Spleen (tissue), 11 donors: ENCODE data around the gene PDPR. TPM values are rescaled to one million over a fixed set of nuclear protein-coding genes. Genes with fewer than 3 reads are reported as not detected.

Source experiments
- DNase-seq: peaks from one replicate; pipeline ENCODE4 v3.0.0-alpha.2; 2020
- H3K27ac ChIP-seq, 8 donors: fragments of 200-600 bp; sonication (generic) in 7 of 8; 1 replicate in 4 of 8; 2 replicates in 4 of 8; pipeline versions ENCODE4 v1.5.0 to v1.8.0; 2016 to 2021; ENCODE audit warnings: inconsistent platforms in 4 of 8, mild to moderate bottlenecking in 4 of 8, moderate library complexity in 1 of 8
- H3K27me3 ChIP-seq, 7 donors: fragments of 200-600 bp; sonication (generic) in 6 of 7; replicated peaks in 1 of 7; 1 replicate in 4 of 7; 2 replicates in 3 of 7; pipeline versions ENCODE4 v1.5.0 to v1.8.0; 2016 to 2021; ENCODE audit warnings: inconsistent platforms in 3 of 7, mild to moderate bottlenecking in 1 of 7
- H3K36me3 ChIP-seq, 6 donors: fragments of 200-600 bp; sonication (generic) in 5 of 6; 1 replicate in 4 of 6; 2 replicates in 2 of 6; pipeline versions ENCODE4 v1.5.0 to v1.8.0; 2016 to 2021; ENCODE audit warnings: inconsistent platforms in 2 of 6
- H3K4me1 ChIP-seq, 6 donors: fragments of 200-600 bp; sonication (generic) in 5 of 6; 1 replicate in 3 of 6; 2 replicates in 3 of 6; pipeline versions ENCODE4 v1.5.0 to v1.8.0; 2016 to 2021; ENCODE audit warnings: inconsistent platforms in 3 of 6
- H3K4me3 ChIP-seq, 8 donors: fragments of 200-600 bp; sonication (generic) in 7 of 8; 1 replicate in 4 of 8; 2 replicates in 4 of 8; pipeline versions ENCODE4 v1.5.0 to v1.8.0; 2016 to 2021; ENCODE audit warnings: inconsistent platforms in 4 of 8, mild to moderate bottlenecking in 4 of 8, moderate library complexity in 2 of 8
- H3K9me3 ChIP-seq, 8 donors: fragments of 200-600 bp; sonication (generic) in 7 of 8; 1 replicate in 4 of 8; 2 replicates in 4 of 8; pipeline versions ENCODE4 v1.5.0 to v1.8.0; 2016 to 2021; ENCODE audit warnings: inconsistent platforms in 4 of 8
- POLR2A ChIP-seq, 3 donors: fragments of 450-650 bp; IDR thresholded peaks; one replicate each; pipeline ENCODE4 v1.5.1; 2017; ENCODE audit warnings: antibody characterized with exemption in 3 of 3, mild to moderate bottlenecking in 1 of 3
- POLR2AphosphoS5 ChIP-seq, 3 donors: sonication (generic); formaldehyde crosslinking; IDR thresholded peaks; one replicate each; pipeline ENCODE4 v1.5.1; 2017; ENCODE audit warnings: antibody characterized with exemption in 3 of 3
- WGBS, 5 donors: extraction: QIAGEN DNeasy Blood & Tissue Kit in 3 of 5; methylation state at CpG; one replicate each; pipeline versions ENCODE4 v1.1.5 to v1.1.7; 2013 to 2018; 5-methylcytosine and 5-hydroxymethylcytosine counted together
- intact Hi-C: fragments of 100-400 bp; cut with DNase I; formaldehyde crosslinking; loops from one replicate; pipeline ENCODE4 v1.15.0; 2023; ENCODE audit warnings: low total_unique reads
- polyA plus RNA-seq, 3 donors: library from polyadenylated mRNA; stranded (reverse); fragments of 200-250 nt; gene quantifications; one replicate each; pipeline ENCODE4 v1.2.1, GENCODE V29; 2013
- total RNA-seq, 7 donors: library from RNA; depleted of rRNA in 3 of 7; stranded (reverse); fragments of >200 nt in 3 of 7; fragmentation: NEBNext Ultra II Directional in 4 of 7; extraction: Animal tissue kit (Norgen Biotek cat#: 25700) in 4 of 7; gene quantifications; one replicate each; pipeline versions ENCODE4 v1.1.0 to v1.2.1, GENCODE V29; 2016 to 2021
- TF ChIP-seq, protein P1 (sequence below), 11 experiments: fragments of 200-600 bp in 7 of 11; fragments of 450-650 bp in 4 of 11; sonication (generic) in 4 of 11; IDR thresholded peaks in 8 of 11; conservative IDR thresholded peaks in 3 of 11; 1 replicate in 7 of 11; 2 replicates in 4 of 11; pipeline versions ENCODE4 v1.4.0 to v1.8.0; 2016 to 2021; ENCODE audit warnings: antibody characterized with exemption in 11 of 11, inconsistent platforms in 4 of 11, mild to moderate bottlenecking in 1 of 11
- donor health status: healthy with polysubstance abuse.
- donor health status: DM: no; HTN: no; CAD: no; lungs with moderate emphysema.
- donor health status: DM: no; HTN: no; CAD: no.
- donor health status: Bipolar disorder and iron deficiency.
- donor health status: healthy.
- donor health status: DM: no; HTN: no; CAD: no.
- donor health status: DM: yes; HTN: yes; CAD: no.

PDPR gene
- total and polyA plus RNA-seq, 10 donors = 4.6 to 48.4 (median 28.9) TPM

DNA sequence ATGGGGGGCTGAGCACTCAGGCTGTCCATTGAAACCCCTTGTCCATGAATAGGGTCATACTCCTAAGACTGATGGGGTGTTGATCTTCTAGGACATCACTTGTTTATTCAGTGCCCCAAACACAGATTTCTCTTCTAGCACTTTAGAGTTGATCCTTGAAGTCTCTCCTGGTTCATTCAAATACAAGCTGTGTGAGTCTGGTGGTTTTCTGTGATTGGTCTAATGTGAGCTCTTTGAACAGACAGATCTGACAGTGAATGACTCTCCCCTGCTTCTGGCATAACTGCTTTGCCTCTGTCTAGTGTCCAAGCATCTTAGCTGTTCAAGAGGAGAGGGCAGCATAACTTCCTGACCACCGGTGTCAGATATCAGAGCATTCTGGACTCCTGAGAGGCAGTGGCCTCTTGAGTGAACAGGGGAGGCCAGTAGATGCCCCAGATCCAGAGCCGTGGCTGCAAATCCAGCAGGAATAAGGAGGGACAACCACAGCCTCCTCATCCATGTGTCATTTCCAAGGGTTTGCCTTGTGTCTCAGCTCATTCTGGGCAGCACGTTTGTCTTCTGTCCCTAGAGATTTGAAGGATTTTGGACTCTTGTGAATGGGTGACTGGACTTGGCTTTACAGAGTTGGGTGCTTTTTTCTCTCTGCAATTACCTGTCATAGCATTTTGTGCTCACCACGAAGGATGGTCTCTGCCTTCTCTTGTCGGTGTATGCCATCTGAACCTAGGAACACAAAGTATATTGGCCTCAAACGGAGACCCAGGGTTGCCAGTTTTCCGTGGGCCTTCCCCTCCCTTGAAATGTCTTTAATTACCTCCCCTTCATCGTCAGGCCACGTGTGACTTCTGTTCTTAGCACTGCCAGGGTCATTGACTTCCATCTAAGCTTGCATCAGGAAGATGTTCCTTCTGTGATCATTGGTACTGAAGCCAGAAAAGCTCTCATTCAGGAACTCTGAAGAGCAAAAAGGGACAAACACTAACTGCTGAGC lies 45.5 kb downstream of the PDPR start:
- TF ChIP-seq, protein P1, sequence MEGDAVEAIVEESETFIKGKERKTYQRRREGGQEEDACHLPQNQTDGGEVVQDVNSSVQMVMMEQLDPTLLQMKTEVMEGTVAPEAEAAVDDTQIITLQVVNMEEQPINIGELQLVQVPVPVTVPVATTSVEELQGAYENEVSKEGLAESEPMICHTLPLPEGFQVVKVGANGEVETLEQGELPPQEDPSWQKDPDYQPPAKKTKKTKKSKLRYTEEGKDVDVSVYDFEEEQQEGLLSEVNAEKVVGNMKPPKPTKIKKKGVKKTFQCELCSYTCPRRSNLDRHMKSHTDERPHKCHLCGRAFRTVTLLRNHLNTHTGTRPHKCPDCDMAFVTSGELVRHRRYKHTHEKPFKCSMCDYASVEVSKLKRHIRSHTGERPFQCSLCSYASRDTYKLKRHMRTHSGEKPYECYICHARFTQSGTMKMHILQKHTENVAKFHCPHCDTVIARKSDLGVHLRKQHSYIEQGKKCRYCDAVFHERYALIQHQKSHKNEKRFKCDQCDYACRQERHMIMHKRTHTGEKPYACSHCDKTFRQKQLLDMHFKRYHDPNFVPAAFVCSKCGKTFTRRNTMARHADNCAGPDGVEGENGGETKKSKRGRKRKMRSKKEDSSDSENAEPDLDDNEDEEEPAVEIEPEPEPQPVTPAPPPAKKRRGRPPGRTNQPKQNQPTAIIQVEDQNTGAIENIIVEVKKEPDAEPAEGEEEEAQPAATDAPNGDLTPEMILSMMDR (IDR thresholded peaks at IDR 0.05 in 8 of 11, conservative IDR thresholded peaks at IDR 0.05 in 3 of 11) = no peak
- TF ChIP-seq POLR2A (IDR thresholded peaks at IDR 0.05) (no peak), POLR2AphosphoS5 (IDR thresholded peaks at IDR 0.05) (no peak)
- Histone ChIP-seq H3K27ac (no peak overlapping the region), H3K9me3 (no peaks in the 10 kb centered on the region), H3K4me3 (no peak overlapping the region), H3K36me3 (peaks cover 29 to 84% (median 83%) of the 10 kb centered on the region in 6 donors), H3K27me3 (no peaks in the 10 kb centered on the region), H3K4me1 (no peaks in the 10 kb centered on the region)
- 72 to 84% (median 81%) methylated on average over 9 of the region's 9 CpGs for WGBS, 5 donors
- peak; percentile 44 for DNase-seq
- intact Hi-C loops = no loop called here

DNA sequence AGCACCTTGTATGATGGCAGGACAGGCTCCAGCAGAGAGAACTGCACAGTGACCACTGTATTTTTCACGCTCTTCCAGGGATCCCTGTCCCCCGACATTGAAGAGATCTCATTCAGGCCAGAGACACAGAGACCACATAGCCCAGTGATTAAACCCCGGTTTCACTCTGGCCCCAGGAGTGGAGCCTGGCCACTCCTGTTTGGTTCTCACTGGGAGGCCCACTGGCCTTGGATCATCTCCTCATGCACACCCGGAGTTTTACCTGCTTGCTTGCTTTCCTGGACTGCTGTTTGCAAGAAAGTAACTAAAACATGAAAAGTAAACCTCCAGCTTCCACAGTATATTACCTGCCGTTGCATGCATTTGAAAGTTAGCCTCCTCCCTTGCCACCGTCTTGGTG lies 46.3 kb downstream of the PDPR start:
- 83 to 94% (median 94%) methylated on average over 6 of the region's 6 CpGs for WGBS, 5 donors
- no peaks in the 10 kb centered on the region for H3K27me3 ChIP-seq
- H3K9me3 ChIP-seq = no peaks in the 10 kb centered on the region
- DNase-seq = peak; percentile 41
- no peak overlapping the region for H3K4me3 ChIP-seq
- peaks cover 29 to 77% (median 76%) of the 10 kb centered on the region in 6 donors for H3K36me3 ChIP-seq
- TF ChIP-seq POLR2A (IDR thresholded peaks at IDR 0.05) (no peak), POLR2AphosphoS5 (IDR thresholded peaks at IDR 0.05) (no peak)
- TF ChIP-seq, protein P1 (IDR thresholded peaks at IDR 0.05 in 8 of 11, conservative IDR thresholded peaks at IDR 0.05 in 3 of 11) = no peak
- peaks cover 0 to 6% (median 1%) of the 10 kb centered on the region in 6 donors for H3K4me1 ChIP-seq
- H3K27ac ChIP-seq = no peak overlapping the region
- intact Hi-C loops = no loop called here

DNA sequence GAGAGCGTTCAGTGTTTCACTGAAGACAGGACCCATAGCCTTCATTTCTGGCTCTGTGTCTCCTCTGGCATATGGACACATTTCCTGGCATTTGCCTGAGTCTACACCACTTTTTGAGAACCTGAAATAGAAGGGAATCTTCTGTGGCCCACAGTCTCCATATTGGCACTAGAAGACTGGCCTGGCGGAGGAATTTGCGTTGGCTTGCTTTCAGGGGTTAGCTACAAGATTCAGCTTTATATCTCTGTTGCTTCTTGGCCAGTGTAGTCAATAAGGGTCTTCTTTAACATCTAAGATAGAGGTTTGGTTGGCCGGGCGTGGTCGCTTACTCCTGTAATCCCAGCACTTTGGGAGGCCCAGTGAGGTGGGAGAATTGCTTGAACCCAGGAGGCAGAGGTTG lies 46.7 kb downstream of the PDPR start:
- 95 to 99% (median 97%) methylated on average over 6 of the region's 6 CpGs for whole genome bisulfite sequencing, 5 donors
- Histone ChIP-seq H3K36me3 (peaks cover 29 to 73% (median 71%) of the 10 kb centered on the region in 6 donors), H3K27me3 (no peaks in the 10 kb centered on the region), H3K27ac (no peak overlapping the region), H3K9me3 (no peaks in the 10 kb centered on the region), H3K4me3 (no peak overlapping the region), H3K4me1 (peaks cover 0 to 6% (median 1%) of the 10 kb centered on the region in 6 donors)
- TF ChIP-seq POLR2AphosphoS5 (IDR thresholded peaks at IDR 0.05) = no peak
- TF ChIP-seq, protein P1 (IDR thresholded peaks at IDR 0.05 in 8 of 11, conservative IDR thresholded peaks at IDR 0.05 in 3 of 11) = no peak
- TF ChIP-seq POLR2A (IDR thresholded peaks at IDR 0.05) = no peak
- peak; percentile 64 for DNase-seq
- intact Hi-C loops = no loop called here

DNA sequence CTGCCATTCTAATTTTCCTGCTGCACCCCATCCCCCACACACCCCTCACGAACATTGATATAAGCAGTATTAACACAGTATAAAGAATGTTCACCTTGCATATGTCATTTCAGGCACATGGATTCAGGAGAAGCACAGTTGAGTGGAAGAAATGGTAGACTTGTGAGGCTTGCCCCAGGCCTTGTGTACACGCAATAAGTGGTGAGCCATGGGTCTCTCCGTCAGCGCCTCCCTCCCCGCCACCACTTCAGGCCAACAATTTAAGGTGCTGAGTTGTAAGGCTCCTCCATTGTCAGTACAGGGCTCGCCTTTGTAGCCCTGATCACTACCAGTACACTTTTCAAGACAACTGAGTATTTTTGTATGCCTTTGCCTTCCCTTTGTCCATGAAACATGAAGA lies 47.2 kb downstream of the PDPR start:
- H3K4me1 ChIP-seq = peaks cover 0 to 6% (median 1%) of the 10 kb centered on the region in 6 donors
- no peaks in the 10 kb centered on the region for H3K9me3 ChIP-seq
- no peaks in the 10 kb centered on the region for H3K27me3 ChIP-seq
- TF ChIP-seq POLR2A (IDR thresholded peaks at IDR 0.05) (no peak), POLR2AphosphoS5 (IDR thresholded peaks at IDR 0.05) (no peak)
- TF ChIP-seq, protein P1 (IDR thresholded peaks at IDR 0.05 in 8 of 11, conservative IDR thresholded peaks at IDR 0.05 in 3 of 11) = no peak
- peak; percentile 53 for DNase-seq
- no peak overlapping the region for H3K27ac ChIP-seq
- H3K36me3 ChIP-seq = peaks cover 27 to 67% (median 66%) of the 10 kb centered on the region in 6 donors
- no peak overlapping the region for H3K4me3 ChIP-seq
- intact Hi-C loops = no loop called here
- 86 to 94% (median 93%) methylated on average over 6 of the region's 6 CpGs for WGBS, 5 donors
